NCI-H2029 treated with DMSO at 0.1 percent for 48 hours (cell line): Measurements from ENCODE around the gene ELOVL2.

Source experiments
- DNase-seq: peaks from one replicate; lab custom pipeline; 2025; lab: John Stamatoyannopoulos, UW

ELOVL2 gene

DNA sequence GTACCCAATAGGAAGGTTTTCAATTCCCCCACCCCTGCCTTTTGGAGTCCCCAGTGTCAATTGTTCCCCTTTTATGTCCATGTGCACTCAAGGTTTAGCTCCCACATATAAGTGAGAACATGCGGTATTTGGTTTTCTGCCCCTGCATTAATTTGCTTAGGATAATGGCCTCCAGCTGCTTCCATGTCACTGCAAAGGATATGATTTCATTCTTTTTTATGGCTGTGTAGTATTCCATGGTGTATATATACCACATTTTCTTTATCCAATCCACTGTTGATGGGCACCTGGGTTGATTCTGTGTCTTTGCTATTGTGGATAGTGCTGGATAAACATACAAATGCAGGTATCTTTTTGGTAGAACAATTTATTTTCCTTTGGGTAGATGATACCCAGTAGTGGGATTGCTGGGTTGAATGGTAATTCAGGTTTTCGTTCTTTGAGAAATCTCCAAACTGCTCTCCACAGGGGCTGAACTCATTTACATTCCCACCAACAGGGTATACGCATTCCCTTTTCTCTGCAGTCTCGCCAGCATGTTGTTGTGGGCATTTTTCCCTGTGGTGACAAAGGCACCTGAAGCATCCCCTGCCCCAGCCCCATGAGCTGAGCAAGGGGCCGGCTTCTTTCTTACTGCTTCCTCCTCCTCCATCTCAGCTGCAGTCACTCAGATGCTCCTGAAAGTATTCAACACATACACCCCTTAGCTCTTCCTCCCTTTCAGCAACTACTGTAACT, 66.7 kb downstream of the ELOVL2 start:
- no peak for DNase-seq

DNA sequence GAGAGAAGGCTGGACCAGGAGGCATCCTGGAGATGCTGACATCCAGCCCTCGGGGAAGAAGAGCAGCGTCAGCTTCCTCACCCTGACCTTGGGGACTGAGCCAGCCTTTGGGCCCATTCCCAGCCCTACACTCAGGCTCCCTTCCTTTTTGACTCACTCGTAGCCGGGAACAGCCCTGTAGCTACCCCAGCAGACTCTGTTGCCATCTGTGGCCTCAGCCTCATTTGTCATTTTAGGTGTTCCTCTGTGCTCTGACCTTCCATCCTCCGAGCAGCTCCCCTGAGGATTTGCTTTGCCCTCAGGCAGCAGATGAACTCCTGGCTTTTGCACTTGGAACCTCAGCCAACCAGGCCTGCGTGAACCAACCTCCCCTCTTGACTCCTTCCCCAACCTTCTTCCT, 67.5 kb downstream of the ELOVL2 start:
- DNase-seq, result no peak

DNA sequence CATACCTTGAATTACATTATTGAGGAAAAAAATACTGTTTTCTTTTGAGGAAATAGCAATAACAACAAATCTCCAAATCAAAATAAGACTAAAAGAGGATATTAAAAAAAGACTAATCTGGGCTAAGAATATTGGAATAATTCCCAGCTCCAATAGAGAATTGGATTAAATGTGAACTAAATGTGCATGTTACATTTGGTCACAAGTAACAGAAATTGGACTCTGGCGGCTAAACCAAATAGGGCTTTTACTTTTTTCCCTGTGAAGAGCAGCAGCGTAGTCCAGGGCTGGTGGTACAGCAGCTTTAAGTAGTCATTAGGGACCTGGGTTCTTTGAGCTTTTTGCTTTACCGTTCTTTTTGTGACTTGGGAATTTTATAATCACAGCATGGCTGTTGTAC, 71.9 kb downstream of the ELOVL2 start:
- no peak for DNase-seq

DNA sequence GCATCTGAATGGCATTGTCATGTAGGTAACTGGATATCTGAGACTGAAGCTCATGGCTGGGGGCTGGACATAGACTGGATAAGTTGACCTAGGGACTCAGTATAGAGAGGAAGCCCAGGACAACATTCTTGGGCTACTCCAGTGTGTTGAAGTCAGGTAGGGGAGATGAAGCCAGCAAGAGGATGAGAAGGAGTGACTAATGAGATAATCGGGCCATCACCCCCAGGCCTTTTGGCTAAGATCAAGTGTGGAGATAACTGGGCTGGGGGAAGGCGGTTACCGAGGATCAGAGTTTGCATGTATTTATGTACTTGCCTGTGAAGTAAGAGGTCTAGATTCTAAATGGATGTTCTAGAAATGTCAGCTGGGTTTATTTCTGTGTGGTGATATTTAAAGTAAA, 73.4 kb downstream of the ELOVL2 start:
- no peak for DNase-seq

DNA sequence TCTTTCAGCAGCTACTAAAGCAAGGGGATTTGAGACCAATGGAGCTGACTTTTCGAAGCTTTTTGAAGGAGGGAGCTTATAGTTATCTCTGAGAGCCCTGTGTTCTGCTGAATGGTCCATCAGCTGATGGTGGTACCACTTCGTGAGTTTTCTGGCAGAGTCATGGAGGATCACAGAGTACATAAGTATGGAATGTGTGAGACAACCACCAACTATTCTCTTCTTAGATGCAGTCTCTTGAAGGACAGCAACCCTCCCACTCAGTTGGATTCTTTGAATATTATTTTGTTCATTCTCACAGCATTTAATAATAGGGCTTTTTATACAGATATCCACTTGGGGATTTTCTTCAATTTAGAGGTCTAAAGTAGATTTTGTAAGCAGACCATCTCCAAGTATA, 75.3 kb downstream of the ELOVL2 start:
- no peak for DNase-seq

DNA sequence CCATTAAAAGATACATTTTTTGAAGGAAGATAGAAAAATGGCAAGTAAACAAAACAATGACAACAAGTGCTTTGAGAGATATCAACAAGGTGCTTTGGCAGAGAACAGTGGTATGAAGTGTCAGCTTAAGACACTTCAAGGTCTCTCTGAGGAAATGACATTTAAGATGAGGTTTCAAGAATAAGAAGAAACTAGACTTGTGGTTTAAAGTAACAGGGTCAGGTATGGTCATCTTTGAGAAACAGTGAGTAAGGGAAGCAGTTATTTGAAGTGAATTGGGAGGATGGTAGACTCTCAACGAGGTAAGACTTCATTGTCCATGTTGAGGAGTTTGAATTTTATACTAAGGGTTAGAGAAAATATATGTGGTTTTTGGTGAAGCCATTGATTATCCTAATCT, 79.4 kb downstream of the ELOVL2 start:
- DNase-seq, result no peak

DNA sequence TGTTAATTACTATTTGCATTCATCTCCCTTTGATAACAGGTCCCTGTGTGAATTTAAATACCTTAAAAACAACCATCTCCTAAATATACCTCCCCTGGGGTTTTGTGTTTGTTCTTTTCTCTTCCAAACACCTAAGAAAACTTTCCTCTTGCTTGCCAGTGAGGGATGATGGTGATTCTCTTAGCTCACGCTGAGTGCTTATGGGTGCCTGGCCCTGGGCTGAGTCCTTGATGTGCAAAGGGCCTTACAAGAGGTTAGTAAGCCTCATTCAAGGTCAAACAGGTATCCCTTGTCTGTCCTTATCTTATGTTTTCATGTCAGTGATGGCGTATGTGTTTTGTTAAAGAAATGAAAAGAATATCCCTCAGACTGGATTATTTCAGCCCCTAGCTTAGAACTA, 81.0 kb downstream of the ELOVL2 start:
- DNase-seq, result no peak

DNA sequence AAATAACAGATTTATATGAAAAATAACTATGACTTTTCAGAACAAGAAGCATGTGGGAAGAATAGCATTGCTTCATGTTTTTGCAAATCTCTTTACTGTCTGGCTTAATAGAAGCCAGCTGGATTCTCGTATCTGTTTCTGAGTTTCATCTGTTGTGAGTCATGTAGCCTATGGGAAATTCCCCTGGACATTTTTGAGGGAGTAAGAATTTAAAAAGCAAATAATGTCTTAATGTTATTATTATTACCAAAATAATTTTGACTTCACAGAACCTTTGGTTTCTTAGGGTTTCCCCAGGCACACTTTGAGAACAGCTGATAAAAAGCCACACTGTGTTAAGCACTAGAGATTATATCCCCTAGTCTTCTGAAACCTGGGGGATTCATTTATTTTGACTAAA, 81.4 kb downstream of the ELOVL2 start:
- DNase-seq, result no peak

DNA sequence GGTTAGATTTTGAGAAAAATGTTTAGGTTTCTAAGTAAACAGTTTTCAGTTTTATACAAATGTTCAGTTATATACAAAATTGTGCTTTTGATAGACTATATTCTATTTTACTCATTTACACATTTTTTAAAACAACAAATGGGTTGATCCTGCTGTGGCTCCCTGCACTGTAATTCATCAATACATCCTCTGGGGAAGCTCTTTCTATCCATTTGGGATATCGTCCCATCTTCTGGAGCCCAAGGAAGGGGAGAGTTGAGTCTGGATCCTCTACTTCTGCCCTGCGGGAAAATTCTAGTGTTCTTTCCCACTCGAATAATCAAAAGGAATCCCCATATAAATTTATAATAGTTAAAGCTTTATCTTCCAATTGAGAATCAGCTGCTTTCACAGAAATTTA, 82.3 kb downstream of the ELOVL2 start:
- no peak for DNase-seq

DNA sequence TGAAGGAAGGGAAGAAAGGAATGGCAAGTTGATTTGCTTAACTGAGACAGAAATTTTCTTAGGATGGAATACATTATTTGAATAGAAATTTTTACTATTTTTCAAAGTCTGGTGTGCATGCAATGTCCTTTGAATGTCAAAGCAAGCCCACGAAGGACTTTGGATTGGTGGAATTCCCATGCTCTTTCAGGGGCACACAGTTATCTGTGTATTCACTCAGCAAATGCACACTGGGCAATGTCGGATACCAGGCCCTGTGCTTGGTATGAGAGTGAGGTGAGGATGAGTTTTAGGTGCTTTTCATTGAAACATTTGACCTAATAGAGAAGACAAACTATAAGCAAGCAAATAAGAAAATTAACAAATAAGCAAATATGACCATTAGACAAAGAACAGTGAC, 83.9 kb downstream of the ELOVL2 start:
- DNase-seq, result no peak

DNA sequence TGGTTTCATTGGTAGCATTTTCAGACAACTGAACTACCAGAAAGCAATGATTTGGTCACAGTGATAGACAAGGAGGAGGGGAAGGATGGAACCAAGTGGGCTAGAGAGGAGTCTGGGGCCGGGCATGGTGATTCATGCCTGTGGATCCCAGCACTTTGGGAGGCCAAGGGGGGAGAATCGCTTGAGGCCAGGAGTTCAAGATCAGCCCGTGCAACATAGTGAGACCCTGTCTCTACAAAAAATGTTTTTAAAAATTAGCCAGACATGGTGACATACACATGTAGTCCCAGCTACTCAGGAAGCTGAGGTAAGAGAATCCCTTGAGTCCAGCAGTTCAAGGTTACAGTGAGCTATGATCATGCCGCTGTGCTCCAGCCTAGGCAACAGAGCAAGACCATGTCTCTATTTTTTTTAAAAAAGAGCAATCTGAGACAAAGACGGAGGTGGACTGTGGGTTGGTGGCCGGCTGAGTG, 86.7 kb downstream of the ELOVL2 start:
- DNase-seq, result no peak

DNA sequence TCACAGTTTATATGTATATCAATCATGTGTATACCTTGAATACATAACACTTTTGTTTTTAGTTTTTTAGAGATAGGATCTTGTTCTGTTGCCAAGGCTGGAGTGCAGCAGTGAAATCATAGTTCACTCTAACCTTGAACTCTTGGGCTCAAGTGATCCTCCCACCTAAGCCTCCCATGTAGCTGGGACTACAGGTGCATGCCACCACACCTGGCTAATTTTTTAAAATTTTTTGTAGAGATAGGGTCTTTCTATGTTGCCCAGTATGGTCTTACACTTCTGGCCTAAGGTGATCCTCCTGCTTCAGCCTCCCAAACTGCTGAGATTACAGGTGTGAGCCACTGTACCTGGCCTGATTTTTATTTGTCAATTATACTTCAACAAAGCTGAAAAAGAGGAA, 87.3 kb downstream of the ELOVL2 start:
- DNase-seq, result no peak

DNA sequence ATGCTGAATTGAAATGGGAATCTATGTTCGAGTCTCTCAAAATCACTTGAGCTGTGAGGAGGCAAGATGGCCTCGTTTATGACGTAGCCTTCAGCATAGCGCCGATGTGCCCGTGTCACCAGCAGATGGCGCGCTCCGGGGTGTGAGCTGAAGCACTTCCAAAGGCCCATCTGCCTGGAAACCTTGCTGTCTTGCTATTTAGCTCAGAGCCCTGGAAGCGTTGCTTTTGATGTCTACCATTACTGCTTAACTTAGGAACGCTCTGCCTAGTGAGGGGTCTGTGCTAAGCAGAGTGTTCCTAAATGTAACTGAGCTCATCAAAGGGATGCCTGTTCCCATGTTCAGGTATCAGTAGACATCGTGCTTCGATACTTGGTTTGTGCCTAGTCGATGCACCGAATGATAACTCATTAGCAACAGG, 89.5 kb downstream of the ELOVL2 start:
- DNase-seq, result peak; percentile 72

DNA sequence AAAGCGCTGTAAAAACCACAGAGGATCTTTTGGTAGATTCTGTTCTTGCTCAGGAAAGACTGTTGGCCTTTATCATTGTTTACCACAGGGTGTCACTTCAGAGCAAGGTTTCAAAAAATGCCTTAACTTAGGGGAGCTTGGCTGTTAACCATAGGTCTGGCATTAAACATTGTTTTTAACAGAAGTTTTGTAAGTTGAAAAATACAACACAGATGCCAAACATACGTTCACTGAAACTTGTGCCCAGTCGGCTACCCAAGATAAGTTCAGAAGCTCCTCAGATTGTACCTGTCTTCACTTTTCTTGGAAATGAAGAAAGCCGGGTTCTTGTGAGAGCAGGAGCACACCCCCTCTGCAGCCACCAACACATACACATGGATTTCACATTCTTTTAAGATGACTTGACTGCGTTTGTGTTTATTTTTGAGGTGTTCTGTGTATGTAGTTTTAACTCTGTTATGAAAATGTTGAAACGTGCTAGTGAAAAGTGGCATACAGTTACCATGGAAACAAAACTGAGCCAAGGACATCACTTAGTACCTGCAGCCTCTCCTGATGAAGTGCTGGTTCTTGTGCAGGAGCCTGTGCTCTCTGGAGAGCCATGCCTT, 92.3 kb downstream of the ELOVL2 start:
- no peak for DNase-seq

DNA sequence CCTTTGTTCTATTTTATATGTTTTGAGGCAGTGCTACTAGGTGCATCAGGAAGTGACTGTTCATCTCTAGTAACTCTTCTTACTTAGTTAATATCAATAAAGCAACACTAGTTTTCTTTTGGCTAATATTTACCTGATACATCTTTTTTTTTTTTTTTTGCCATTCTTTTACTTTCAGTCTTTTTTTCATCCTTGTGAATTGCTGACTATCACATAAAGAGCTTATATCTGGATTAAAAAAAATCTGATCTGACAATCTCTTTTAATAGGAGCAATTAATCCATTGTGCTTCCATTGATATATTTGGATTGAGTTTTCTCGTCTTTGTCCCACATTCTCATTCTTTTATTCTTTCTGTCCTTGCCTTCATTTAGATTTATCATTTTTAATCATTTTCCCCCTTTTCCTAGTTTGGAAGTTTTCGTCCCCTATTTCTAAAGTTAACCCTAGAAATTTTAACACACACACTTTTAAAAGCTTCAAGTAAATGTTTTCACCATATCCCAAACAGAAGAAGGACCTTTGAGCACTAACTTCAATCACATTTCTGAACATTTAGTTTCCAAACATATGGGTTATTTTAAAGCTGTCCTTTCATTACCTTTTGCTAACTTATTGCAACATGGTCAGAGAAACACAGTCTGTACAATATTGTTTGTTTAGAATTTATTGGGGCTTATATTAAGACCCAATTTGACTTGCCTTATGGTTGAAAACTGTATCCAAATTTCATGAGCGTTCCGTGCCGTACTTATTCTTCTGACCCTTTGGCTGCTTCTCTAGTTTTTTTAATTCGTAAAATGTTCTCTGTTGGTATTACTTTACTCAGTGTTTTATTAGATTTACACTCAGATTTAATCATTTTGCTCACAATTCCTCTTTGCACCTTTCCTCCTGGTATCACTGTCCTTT, 94.3 kb downstream of the ELOVL2 start:
- no peak for DNase-seq

DNA sequence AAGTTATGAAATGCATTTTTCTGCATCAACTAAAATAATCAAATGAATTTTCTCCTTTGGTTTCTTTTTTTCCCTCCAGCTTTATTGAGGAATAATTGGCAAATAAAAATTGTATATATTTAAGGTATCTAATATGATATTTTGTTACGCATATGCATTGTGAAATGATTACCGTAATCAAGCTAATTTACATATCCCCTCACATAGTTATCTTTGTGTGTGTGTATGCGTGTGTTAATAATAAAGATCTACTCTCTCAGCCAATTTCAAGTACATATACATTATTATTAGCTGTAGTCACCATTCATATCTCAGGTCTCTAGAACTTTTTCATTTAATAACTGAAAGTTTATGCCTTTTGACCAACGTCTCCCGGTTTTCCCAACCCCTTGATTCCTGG, 96.1 kb downstream of the ELOVL2 start:
- no peak for DNase-seq

DNA sequence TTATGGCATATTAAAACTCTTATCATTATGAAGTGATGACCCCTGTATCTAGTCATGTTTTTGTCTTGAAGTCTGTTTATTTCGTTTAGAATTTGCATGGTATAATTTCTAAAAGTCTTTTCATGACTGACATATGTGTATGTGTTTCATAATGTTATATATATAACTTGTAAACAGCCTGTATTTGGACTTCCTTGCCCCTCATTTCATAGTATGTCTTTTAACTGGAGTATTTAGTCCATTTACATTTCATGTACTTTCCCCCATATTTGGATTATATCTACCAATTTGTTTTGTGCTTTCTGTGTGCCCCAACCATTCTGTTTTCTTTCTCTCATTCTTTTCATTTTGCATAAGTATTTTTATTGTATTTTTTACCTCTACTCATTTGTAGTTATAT, 98.3 kb downstream of the ELOVL2 start:
- DNase-seq, result no peak

DNA sequence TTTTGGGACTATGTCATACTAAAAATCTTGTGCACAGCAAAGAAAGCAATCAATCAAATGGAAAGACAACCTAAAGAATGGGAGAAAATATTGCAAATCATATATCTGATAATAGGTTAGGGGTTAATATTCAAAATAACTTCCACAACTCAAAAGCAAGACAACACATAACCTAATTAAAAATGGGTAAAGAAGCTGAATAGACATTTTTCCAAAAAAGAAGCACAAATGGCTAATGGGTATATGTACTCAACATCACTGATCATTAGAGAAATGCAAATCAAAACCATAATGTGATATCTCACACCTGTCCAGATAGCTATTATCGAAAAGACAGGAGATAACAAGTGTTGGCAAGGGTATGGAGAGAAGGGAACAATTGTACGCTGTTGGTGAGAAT, 104.3 kb downstream of the ELOVL2 start:
- DNase-seq, result no peak

DNA sequence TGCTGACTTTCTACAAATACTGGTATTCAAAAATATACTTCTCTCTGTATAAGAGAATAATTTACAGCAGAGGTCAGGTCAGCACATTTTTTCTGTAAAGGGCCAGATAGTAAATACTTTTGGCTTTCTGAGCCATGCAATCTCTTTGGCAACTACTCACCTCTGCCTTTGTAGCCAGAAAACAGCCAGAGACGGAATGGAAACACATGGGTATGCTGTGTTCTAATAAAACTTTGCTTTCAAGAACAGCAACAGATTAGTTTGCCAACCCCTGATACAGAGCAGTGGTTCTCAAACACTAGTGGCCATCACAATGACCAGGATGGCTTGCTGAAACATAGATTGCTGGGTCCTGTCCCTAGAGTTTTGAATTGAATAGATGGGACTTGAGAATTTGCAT, 111.0 kb downstream of the ELOVL2 start:
- DNase-seq, result no peak
